Measurements from ENCODE around the gene SLIRP.

- TF ChIP-seq CTCF (IDR thresholded peaks at IDR 0.05): no peak
- TF ChIP-seq POLR2A (IDR thresholded peaks at IDR 0.05): no peak
- TF ChIP-seq POLR2AphosphoS5 (IDR thresholded peaks at IDR 0.05): no peak
Measured at GRCh38 chr14:77722301-77722700, 14.4 kb downstream of the SLIRP start.

Data from prostate gland (tissue), 2 donors.